BLaER1 treated with 17β-estradiol and CSF1 and Interleukin-3, amounts not matched to agents 10 nM and 100 nM (cell line): ENCODE results near the gene CCL5.

Experiments
- H3K27ac ChIP-seq, 11 experiments: shearing (Covaris generic); formaldehyde crosslinking; 2 replicates each; pipeline ENCODE4 v1.8.1; 2022
- H3K27me3 ChIP-seq, 11 experiments: shearing (Covaris generic); formaldehyde crosslinking; 2 replicates each; pipeline ENCODE4 v1.8.1; 2022
- H3K36me3 ChIP-seq, 11 experiments: shearing (Covaris generic); formaldehyde crosslinking; 2 replicates each; pipeline ENCODE4 v1.8.1; 2022
- H3K4me1 ChIP-seq, 10 experiments: shearing (Covaris generic); formaldehyde crosslinking; 2 replicates each; pipeline ENCODE4 v1.8.1; 2022
- H3K4me2 ChIP-seq, 11 experiments: shearing (Covaris generic); formaldehyde crosslinking; 2 replicates each; pipeline ENCODE4 v1.8.1; 2022
- H3K4me3 ChIP-seq, 10 experiments: shearing (Covaris generic); formaldehyde crosslinking; 2 replicates each; pipeline ENCODE4 v1.8.1; 2022
- H3K9ac ChIP-seq, 11 experiments: shearing (Covaris generic); formaldehyde crosslinking; 2 replicates each; pipeline ENCODE4 v1.8.1; 2022
- H3K9me3 ChIP-seq, 11 experiments: shearing (Covaris generic); formaldehyde crosslinking; replicated peaks in 1 of 11; 2 replicates each; pipeline ENCODE4 v1.8.1; 2022
- H4K20me1 ChIP-seq, 11 experiments: shearing (Covaris generic); formaldehyde crosslinking; 2 replicates each; pipeline ENCODE4 v1.8.1; 2022
- Cebpa-rat ChIP-seq, 11 experiments: shearing (Covaris generic); IDR thresholded peaks; 2 replicates each; pipeline ENCODE4 v1.8.1; 2022

Gene CCL5

DNA sequence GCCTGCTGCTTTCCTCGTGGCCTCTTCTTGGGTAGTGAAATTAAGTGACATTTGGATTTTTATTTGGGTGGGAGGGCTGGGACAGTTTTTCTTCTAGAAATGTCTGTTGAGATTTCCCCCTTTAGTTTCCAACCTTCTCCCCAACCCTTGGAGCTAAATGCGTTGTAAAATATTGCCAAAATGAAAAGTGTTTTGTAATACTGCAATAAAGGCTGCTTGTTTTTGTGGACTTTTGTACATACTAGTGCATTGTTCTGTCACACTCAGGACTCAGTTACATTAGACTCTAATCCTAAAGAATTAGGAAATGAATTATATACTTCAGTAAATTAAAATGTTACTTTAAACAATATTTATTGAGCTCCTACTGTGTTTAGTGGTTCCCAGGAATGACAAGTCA is 33.2 kb downstream of the CCL5 start:
- no peaks in the 10 kb centered on the region for H3K27me3 ChIP-seq
- H4K20me1 ChIP-seq = peaks cover 13 to 55% (median 31%) of the 10 kb centered on the region in 11 experiments; a peak in 19 of 22 replicates
- H3K36me3 ChIP-seq = peaks cover 84 to 100% (median 97%) of the 10 kb centered on the region in 11 experiments
- H3K4me2 ChIP-seq = no peak overlapping the region
- H3K9ac ChIP-seq = no peak overlapping the region
- no peaks in the 10 kb centered on the region for H3K9me3 ChIP-seq
- no peak for TF ChIP-seq Cebpa-rat (IDR thresholded peaks at IDR 0.05)
- H3K4me1 ChIP-seq = no peaks in the 10 kb centered on the region
- no peak overlapping the region for H3K4me3 ChIP-seq
- no peak overlapping the region for H3K27ac ChIP-seq

GRCh38 chr17:35846055-35846809 is 33.9 kb downstream of the CCL5 start:
- peaks cover 89 to 100% (median 97%) of the 10 kb centered on the region in 11 experiments for H3K36me3 ChIP-seq
- TF ChIP-seq Cebpa-rat (IDR thresholded peaks at IDR 0.05) = no peak

DNA sequence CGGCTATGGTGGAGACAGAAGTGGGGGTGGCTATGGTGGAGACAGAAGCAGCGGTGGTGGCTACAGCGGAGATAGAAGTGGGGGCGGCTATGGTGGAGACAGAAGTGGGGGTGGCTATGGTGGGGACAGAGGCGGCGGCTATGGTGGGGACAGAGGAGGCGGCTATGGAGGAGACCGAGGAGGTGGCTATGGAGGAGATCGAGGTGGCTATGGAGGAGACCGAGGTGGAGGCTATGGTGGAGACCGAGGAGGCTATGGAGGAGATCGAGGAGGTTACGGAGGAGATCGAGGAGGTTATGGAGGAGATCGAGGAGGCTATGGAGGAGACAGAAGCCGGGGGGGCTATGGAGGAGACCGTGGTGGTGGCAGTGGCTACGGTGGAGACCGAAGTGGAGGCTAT is 35.6 kb downstream of the CCL5 start:
- H3K9me3 ChIP-seq = no peaks in the 10 kb centered on the region
- no peak for TF ChIP-seq Cebpa-rat (IDR thresholded peaks at IDR 0.05)
- peaks cover 93 to 100% (median 97%) of the 10 kb centered on the region in 11 experiments for H3K36me3 ChIP-seq
- H3K4me3 ChIP-seq = no peak overlapping the region
- H3K4me1 ChIP-seq = no peaks in the 10 kb centered on the region
- H3K9ac ChIP-seq = no peak overlapping the region
- no peak overlapping the region for H3K4me2 ChIP-seq
- no peak overlapping the region for H3K27ac ChIP-seq
- H3K27me3 ChIP-seq = no peaks in the 10 kb centered on the region
- peaks cover 12 to 59% (median 42%) of the 10 kb centered on the region in 11 experiments; a peak in 20 of 22 replicates for H4K20me1 ChIP-seq

More at GRCh38 chr17:35846055-35846809, 33.9 kb downstream of the CCL5 start:
- Histone ChIP-seq H4K20me1 (peaks cover 15 to 58% (median 39%) of the 10 kb centered on the region in 11 experiments; a peak in 19 of 22 replicates), H3K4me1 (no peaks in the 10 kb centered on the region), H3K9ac (no peak overlapping the region), H3K4me2 (no peak overlapping the region), H3K4me3 (no peak overlapping the region), H3K27me3 (no peaks in the 10 kb centered on the region), H3K27ac (no peak overlapping the region), H3K9me3 (no peaks in the 10 kb centered on the region)

- no peaks in the 10 kb centered on the region for H3K27me3 ChIP-seq
- no peak for TF ChIP-seq Cebpa-rat (IDR thresholded peaks at IDR 0.05)
- H3K9ac ChIP-seq = no peak overlapping the region
- peaks cover 0 to 5% (median 0%) of the 10 kb centered on the region in 10 experiments; a peak in 9 of 20 replicates for H3K4me1 ChIP-seq
- H3K27ac ChIP-seq = no peak overlapping the region
- H4K20me1 ChIP-seq = peaks cover 11 to 57% (median 44%) of the 10 kb centered on the region in 11 experiments; a peak in 20 of 22 replicates
- no peaks in the 10 kb centered on the region for H3K9me3 ChIP-seq
- no peak overlapping the region for H3K4me2 ChIP-seq
- no peak overlapping the region for H3K4me3 ChIP-seq
- peaks cover 94 to 100% (median 98%) of the 10 kb centered on the region in 11 experiments for H3K36me3 ChIP-seq
Measured at GRCh38 chr17:35843698-35844097, 36.5 kb downstream of the CCL5 start.

DNA sequence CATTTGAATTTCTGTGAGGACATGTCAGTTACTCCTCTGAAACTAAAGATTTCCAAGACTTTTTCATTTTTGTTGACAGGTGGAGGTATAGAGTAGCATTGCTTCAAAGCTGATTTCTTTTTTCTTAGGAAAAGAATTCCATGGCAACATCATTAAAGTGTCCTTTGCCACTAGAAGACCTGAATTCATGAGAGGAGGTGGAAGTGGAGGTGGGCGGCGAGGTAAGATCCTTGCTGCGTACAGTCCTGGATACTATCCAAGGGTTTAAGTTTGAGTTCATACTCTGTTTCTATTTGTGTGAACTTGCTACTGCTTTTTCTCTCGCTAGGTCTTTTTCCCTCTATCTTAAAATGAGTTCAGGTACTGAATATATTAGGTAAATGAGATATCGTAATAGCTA is 37.9 kb downstream of the CCL5 start:
- Histone ChIP-seq H3K4me1 (peaks cover 0 to 9% (median 0%) of the 10 kb centered on the region in 10 experiments; a peak in 9 of 20 replicates), H3K36me3 (peaks cover 95 to 100% (median 98%) of the 10 kb centered on the region in 11 experiments), H3K4me2 (no peak overlapping the region), H3K9ac (no peak overlapping the region), H3K27me3 (no peaks in the 10 kb centered on the region), H4K20me1 (peaks cover 6 to 58% (median 38%) of the 10 kb centered on the region in 11 experiments; a peak in 18 of 22 replicates), H3K9me3 (no peaks in the 10 kb centered on the region), H3K27ac (no peak overlapping the region), H3K4me3 (no peak overlapping the region)
- TF ChIP-seq Cebpa-rat (IDR thresholded peaks at IDR 0.05) = no peak

GRCh38 chr17:35841505-35841904 is 38.7 kb downstream of the CCL5 start:
- Histone ChIP-seq H3K4me2 (no peak overlapping the region), H3K27ac (no peak overlapping the region), H3K4me1 (peaks cover 0 to 9% (median 0%) of the 10 kb centered on the region in 10 experiments; a peak in 9 of 20 replicates), H3K9me3 (no peaks in the 10 kb centered on the region), H3K27me3 (no peaks in the 10 kb centered on the region), H3K9ac (no peak overlapping the region), H4K20me1 (peaks cover 6 to 57% (median 44%) of the 10 kb centered on the region in 11 experiments; a peak in 18 of 22 replicates), H3K36me3 (peaks cover 99 to 100% (median 100%) of the 10 kb centered on the region in 11 experiments), H3K4me3 (no peak overlapping the region)
- no peak for TF ChIP-seq Cebpa-rat (IDR thresholded peaks at IDR 0.05)

DNA sequence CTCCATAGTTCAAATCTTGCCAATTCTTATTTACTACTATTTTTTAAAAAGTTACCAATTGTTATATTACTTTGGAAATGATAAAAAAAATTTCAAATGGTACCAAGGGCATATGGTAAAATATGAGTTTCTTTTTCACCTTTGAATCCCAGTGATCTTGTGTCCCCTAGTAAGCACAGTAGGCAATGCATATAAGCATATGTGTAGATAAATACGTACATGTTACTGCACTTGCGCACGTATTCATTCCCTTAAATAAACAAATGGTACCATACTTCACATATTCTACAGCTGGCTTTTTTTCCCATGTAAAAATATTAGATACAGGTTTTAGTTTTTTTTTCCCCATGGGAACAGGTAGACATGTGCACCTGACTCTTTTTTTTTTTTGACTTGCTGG is 39.1 kb downstream of the CCL5 start:
- peaks cover 6 to 53% (median 44%) of the 10 kb centered on the region in 11 experiments; a peak in 18 of 22 replicates for H4K20me1 ChIP-seq
- H3K36me3 ChIP-seq = peaks cover 99 to 100% (median 100%) of the 10 kb centered on the region in 11 experiments
- no peak overlapping the region for H3K9ac ChIP-seq
- no peak for TF ChIP-seq Cebpa-rat (IDR thresholded peaks at IDR 0.05)
- no peak overlapping the region for H3K4me2 ChIP-seq
- H3K4me3 ChIP-seq = no peak overlapping the region
- no peak overlapping the region for H3K27ac ChIP-seq
- H3K4me1 ChIP-seq = peaks cover 0 to 9% (median 0%) of the 10 kb centered on the region in 10 experiments; a peak in 9 of 20 replicates
- H3K27me3 ChIP-seq = no peaks in the 10 kb centered on the region
- H3K9me3 ChIP-seq = no peaks in the 10 kb centered on the region

- H3K4me3 ChIP-seq = no peak overlapping the region
- no peak overlapping the region for H3K27ac ChIP-seq
- H3K9me3 ChIP-seq = no peaks in the 10 kb centered on the region
- H3K36me3 ChIP-seq = peaks cover 96 to 100% (median 99%) of the 10 kb centered on the region in 11 experiments
- H3K9ac ChIP-seq = no peak overlapping the region
- 0 out of 20 replicates have a peak, but pooled peaks cover 0 to 3% (median 0%) of the 10 kb centered on the region in 10 experiments for H3K4me1 ChIP-seq
- no peak overlapping the region for H3K4me2 ChIP-seq
- TF ChIP-seq Cebpa-rat (IDR thresholded peaks at IDR 0.05) = no peak
- no peaks in the 10 kb centered on the region for H3K27me3 ChIP-seq
- H4K20me1 ChIP-seq = peaks cover 12 to 86% (median 53%) of the 10 kb centered on the region in 11 experiments; a peak in 19 of 22 replicates
Measured at GRCh38 chr17:35825206-35825605, 55.0 kb downstream of the CCL5 start.
